ENCODE results near the gene SARDH.
A peak's percentile ranks its signal among the peaks of the same experiment; 100 is the strongest.
"Not testable (repeated sequence)": the region's sequence is repeated elsewhere in the genome, so short reads cannot be mapped to it uniquely, and the experiment has no call there.

The SARDH gene

GRCh38 chr9:133635533-133636531 lies 102.3 kb downstream of the SARDH start, which contains the start of gene DBH:
DBH (plus strand) TSS chr9:133636363; CDS start chr9:133636372, 9 bp downstream.
- DNase-seq (ENCODE audit: extremely low read depth in 1 of 2, low read depth in 1 of 2) = no peak

- no peak for DNase-seq (ENCODE audit: extremely low read depth in 1 of 2, low read depth in 1 of 2)
These were observed 103.1 kb downstream of the SARDH start for GRCh38 chr9:133635098-133635497.

- no peak for DNase-seq (ENCODE audit: extremely low read depth in 1 of 2, low read depth in 1 of 2)
These were observed 104.0 kb downstream of the SARDH start for GRCh38 chr9:133634081-133634691.

- DNase-seq (ENCODE audit: extremely low read depth in 1 of 2, low read depth in 1 of 2) = no peak
These were observed 104.5 kb downstream of the SARDH start for GRCh38 chr9:133633681-133634080.

- no peak for DNase-seq (ENCODE audit: extremely low read depth in 1 of 2, low read depth in 1 of 2)
These were observed 105.1 kb downstream of the SARDH start for GRCh38 chr9:133632806-133633680.

GRCh38 chr9:133631111-133631510 lies 107.0 kb downstream of the SARDH start:
- no peak for DNase-seq (ENCODE audit: extremely low read depth in 1 of 2, low read depth in 1 of 2)

- no peak for DNase-seq (ENCODE audit: extremely low read depth in 1 of 2, low read depth in 1 of 2)
These were observed 108.7 kb downstream of the SARDH start for GRCh38 chr9:133629221-133630110.

GRCh38 chr9:133628766-133629165 lies 109.4 kb downstream of the SARDH start:
- DNase-seq (ENCODE audit: extremely low read depth in 1 of 2, low read depth in 1 of 2) = no peak

GRCh38 chr9:133627341-133627740 lies 110.8 kb downstream of the SARDH start:
- DNase-seq (ENCODE audit: extremely low read depth in 1 of 2, low read depth in 1 of 2) = no peak

- DNase-seq (ENCODE audit: extremely low read depth in 1 of 2, low read depth in 1 of 2) = not testable (repeated sequence)
These were observed 112.1 kb downstream of the SARDH start for GRCh38 chr9:133626008-133626407.

GRCh38 chr9:133622555-133622954 lies 115.6 kb downstream of the SARDH start:
- DNase-seq (ENCODE audit: extremely low read depth in 1 of 2, low read depth in 1 of 2) = no peak

- DNase-seq (ENCODE audit: extremely low read depth in 1 of 2, low read depth in 1 of 2) = no peak
These were observed 116.4 kb downstream of the SARDH start for GRCh38 chr9:133621725-133622267.

GRCh38 chr9:133619791-133620190 lies 118.4 kb downstream of the SARDH start:
- peak; percentile 12 to 23 for DNase-seq (ENCODE audit: extremely low read depth in 1 of 2, low read depth in 1 of 2)

GRCh38 chr9:133618726-133619125 lies 119.4 kb downstream of the SARDH start:
- no peak for DNase-seq (ENCODE audit: extremely low read depth in 1 of 2, low read depth in 1 of 2)

- no peak for DNase-seq (ENCODE audit: extremely low read depth in 1 of 2, low read depth in 1 of 2)
These were observed 121.3 kb downstream of the SARDH start for GRCh38 chr9:133616643-133617405.

GRCh38 chr9:133615606-133616188 lies 122.5 kb downstream of the SARDH start:
- DNase-seq (ENCODE audit: extremely low read depth in 1 of 2, low read depth in 1 of 2) = no peak

- DNase-seq (ENCODE audit: extremely low read depth in 1 of 2, low read depth in 1 of 2) = no peak
These were observed 123.0 kb downstream of the SARDH start for GRCh38 chr9:133615186-133615585.

GRCh38 chr9:133614678-133615077 lies 123.5 kb downstream of the SARDH start:
- no peak for DNase-seq (ENCODE audit: extremely low read depth in 1 of 2, low read depth in 1 of 2)

- DNase-seq (ENCODE audit: extremely low read depth in 1 of 2, low read depth in 1 of 2) = no peak
These were observed 124.1 kb downstream of the SARDH start for GRCh38 chr9:133614056-133614455.

All from activated CD8-positive, alpha-beta memory T cell treated with anti-CD3 and anti-CD28 coated beads for 1 hour (primary cell).